Esophagus muscularis mucosa (tissue), 4 donors: Measurements from ENCODE around the gene COL4A1. TPM values are rescaled to one million over a fixed set of nuclear protein-coding genes. Genes with fewer than 3 reads are reported as not detected.

Source experiments
- DNase-seq: peaks from one replicate; pipeline ENCODE4 v3.0.0-alpha.2; 2017; ENCODE audit errors: extremely low spot score
- H3K27ac ChIP-seq, 4 donors: fragments of 200-600 bp; sonication (generic); replicated peaks in 1 of 4; 1 replicate in 3 of 4; 2 replicates in 1 of 4; pipeline ENCODE4 v1.5.1; 2016 to 2019; ENCODE audit warnings: mild to moderate bottlenecking in 1 of 4
- H3K27me3 ChIP-seq, 4 donors: fragments of 200-600 bp; sonication (generic); one replicate each; pipeline versions ENCODE4 v1.5.1 to v1.6.0; 2016 to 2019
- H3K36me3 ChIP-seq, 4 donors: fragments of 200-600 bp; sonication (generic); one replicate each; pipeline ENCODE4 v1.5.1; 2016 to 2019
- H3K4me1 ChIP-seq, 4 donors: fragments of 200-600 bp; sonication (generic); one replicate each; pipeline ENCODE4 v1.5.1; 2016 to 2019
- H3K4me3 ChIP-seq, 4 donors: fragments of 200-600 bp; sonication (generic); 1 replicate in 2 of 4; 2 replicates in 2 of 4; pipeline ENCODE4 v1.5.1; 2016 to 2019; ENCODE audit warnings: mild to moderate bottlenecking in 4 of 4, moderate library complexity in 1 of 4
- H3K9me3 ChIP-seq, 4 donors: fragments of 200-600 bp; sonication (generic); 1 replicate in 3 of 4; 2 replicates in 1 of 4; pipeline ENCODE4 v1.5.1; 2016 to 2019
- EP300 ChIP-seq: sonication (generic); formaldehyde crosslinking; IDR thresholded peaks from one replicate; pipeline ENCODE4 v1.6.1; 2017; ENCODE audit warnings: antibody characterized with exemption
- POLR2A ChIP-seq: fragments of 450-650 bp; IDR thresholded peaks from one replicate; pipeline ENCODE4 v1.6.1; 2017; ENCODE audit warnings: antibody characterized with exemption, moderate library complexity, mild to moderate bottlenecking, low read depth
- POLR2AphosphoS5 ChIP-seq, 2 donors: sonication (generic); formaldehyde crosslinking; IDR thresholded peaks; one replicate each; pipeline ENCODE4 v1.6.1; 2017; ENCODE audit warnings: antibody characterized with exemption in 2 of 2
- WGBS: methylation state at CpG from one replicate; pipeline ENCODE4 v1.1.5; 2018; 5-methylcytosine and 5-hydroxymethylcytosine counted together
- intact Hi-C: fragments of 100-400 bp; cut with DNase I; formaldehyde crosslinking; loops from one replicate; pipeline ENCODE4 v1.15.1; 2023
- total RNA-seq, 4 donors: library from RNA; depleted of rRNA; stranded (reverse); fragments of >200 nt; gene quantifications; one replicate each; pipeline versions ENCODE4 v1.1.0 to v1.2.1, GENCODE V29; 2016
- TF ChIP-seq, protein P1 (sequence below), 3 experiments: fragments of 200-600 bp in 2 of 3; fragments of 450-650 bp in 1 of 3; sonication (generic) in 2 of 3; IDR thresholded peaks; one replicate each; pipeline ENCODE4 v1.5.1; 2017 to 2019; ENCODE audit warnings: antibody characterized with exemption in 3 of 3, mild to moderate bottlenecking in 2 of 3, moderate library complexity in 1 of 3

COL4A1 gene
- total RNA-seq, 4 donors from 2014 or later = 328 to 578 (median 405) TPM

DNA sequence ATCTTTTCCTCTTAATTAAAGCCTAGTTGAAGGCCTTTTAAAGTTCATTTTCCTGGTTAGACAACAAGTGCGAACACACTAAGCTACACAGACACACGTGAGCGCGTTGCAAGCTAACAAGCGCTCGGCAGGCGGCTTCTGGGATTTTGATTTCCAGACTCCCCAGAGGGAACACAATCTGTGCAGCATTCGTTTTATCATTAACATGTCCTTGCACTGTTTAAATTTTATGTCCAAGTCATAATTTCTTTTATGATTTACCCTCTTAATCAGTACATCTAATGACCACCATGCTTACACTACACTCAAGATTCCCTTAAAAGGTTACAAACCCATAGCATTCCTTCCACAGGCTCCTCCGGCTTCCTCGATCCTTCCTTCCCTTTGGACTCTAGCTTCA lies 16.8 kb downstream of the COL4A1 start:
- Histone ChIP-seq H3K36me3 (peaks cover 0 to 18% (median 11%) of the 10 kb centered on the region in 4 donors), H3K4me1 (peaks cover 54 to 94% (median 83%) of the 10 kb centered on the region in 4 donors), H3K9me3 (no peaks in the 10 kb centered on the region), H3K4me3 (no peak overlapping the region), H3K27me3 (no peaks in the 10 kb centered on the region), H3K27ac (peak overlapping the region; percentile 73 to 99 (median 78))
- TF ChIP-seq EP300 = no peak
- TF ChIP-seq POLR2A = no peak
- no peak for TF ChIP-seq POLR2AphosphoS5 (IDR thresholded peaks at IDR 0.05)
- TF ChIP-seq, protein P1, sequence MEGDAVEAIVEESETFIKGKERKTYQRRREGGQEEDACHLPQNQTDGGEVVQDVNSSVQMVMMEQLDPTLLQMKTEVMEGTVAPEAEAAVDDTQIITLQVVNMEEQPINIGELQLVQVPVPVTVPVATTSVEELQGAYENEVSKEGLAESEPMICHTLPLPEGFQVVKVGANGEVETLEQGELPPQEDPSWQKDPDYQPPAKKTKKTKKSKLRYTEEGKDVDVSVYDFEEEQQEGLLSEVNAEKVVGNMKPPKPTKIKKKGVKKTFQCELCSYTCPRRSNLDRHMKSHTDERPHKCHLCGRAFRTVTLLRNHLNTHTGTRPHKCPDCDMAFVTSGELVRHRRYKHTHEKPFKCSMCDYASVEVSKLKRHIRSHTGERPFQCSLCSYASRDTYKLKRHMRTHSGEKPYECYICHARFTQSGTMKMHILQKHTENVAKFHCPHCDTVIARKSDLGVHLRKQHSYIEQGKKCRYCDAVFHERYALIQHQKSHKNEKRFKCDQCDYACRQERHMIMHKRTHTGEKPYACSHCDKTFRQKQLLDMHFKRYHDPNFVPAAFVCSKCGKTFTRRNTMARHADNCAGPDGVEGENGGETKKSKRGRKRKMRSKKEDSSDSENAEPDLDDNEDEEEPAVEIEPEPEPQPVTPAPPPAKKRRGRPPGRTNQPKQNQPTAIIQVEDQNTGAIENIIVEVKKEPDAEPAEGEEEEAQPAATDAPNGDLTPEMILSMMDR (IDR thresholded peaks at IDR 0.05) = peak in 1 of 3 experiments; percentile 8
- intact Hi-C loops = no loop called here
- WGBS = 72% methylated on average over 10 of the region's 10 CpGs
- no peak for DNase-seq

DNA sequence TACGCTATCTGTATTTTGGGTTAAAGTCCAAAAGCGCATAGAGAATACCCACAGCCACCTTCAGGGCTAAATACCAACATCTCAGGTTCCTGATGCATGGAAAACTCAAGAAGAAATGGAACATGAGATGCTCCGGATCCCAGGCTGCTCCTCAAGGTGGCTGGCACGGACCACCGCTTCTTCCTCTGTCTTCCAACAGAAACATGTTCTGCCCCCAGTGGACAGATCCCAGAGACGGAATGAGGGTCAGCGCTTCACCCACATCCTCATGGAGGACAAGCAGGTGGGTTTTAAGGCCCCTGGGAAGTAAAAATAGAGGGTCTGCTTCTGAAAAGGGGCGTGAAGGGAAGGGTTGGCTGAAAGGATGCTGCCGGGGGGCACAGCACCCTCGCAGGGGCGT lies 17.3 kb downstream of the COL4A1 start:
- Histone ChIP-seq H3K4me1 (peaks cover 54 to 95% (median 83%) of the 10 kb centered on the region in 4 donors), H3K4me3 (no peak overlapping the region), H3K9me3 (no peaks in the 10 kb centered on the region), H3K27me3 (no peaks in the 10 kb centered on the region), H3K27ac (peak overlapping the region; percentile 73 to 99 (median 78)), H3K36me3 (peaks cover 0 to 18% (median 11%) of the 10 kb centered on the region in 4 donors)
- no peak for TF ChIP-seq POLR2A
- TF ChIP-seq, protein P1 (IDR thresholded peaks at IDR 0.05) = peak in 1 of 3 experiments; percentile 10
- no peak for TF ChIP-seq EP300
- TF ChIP-seq POLR2AphosphoS5 (IDR thresholded peaks at IDR 0.05) = no peak
- intact Hi-C loops = no loop called here
- WGBS = 76% methylated on average over 11 of the region's 11 CpGs
- no peak for DNase-seq

DNA sequence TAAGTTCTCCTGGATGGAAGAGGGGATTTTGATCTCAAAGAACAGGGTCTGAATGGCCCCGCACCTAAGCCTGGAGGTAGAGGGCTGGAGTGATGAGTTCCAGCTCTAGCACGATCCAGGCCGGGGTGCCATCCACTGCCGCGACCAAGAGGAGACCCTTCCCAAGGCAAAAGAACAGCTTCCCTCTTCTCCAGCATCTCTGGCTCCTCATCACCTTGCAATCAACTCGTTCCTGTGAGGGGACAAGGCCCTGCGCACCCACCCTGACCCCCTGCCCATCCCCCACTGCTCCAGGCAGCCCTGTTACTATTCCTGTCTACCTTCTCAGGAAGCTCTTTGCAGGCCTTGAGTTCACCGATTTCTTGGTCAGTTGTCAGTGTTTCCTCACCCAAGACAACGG lies 17.8 kb downstream of the COL4A1 start:
- 89% methylated on average over 7 of the region's 9 CpGs for WGBS
- Histone ChIP-seq H3K4me3 (no peak overlapping the region), H3K27ac (peak overlapping the region; percentile 73 to 99 (median 78)), H3K9me3 (no peaks in the 10 kb centered on the region), H3K27me3 (no peaks in the 10 kb centered on the region), H3K4me1 (peaks cover 54 to 95% (median 83%) of the 10 kb centered on the region in 4 donors), H3K36me3 (peaks cover 0 to 18% (median 11%) of the 10 kb centered on the region in 4 donors)
- TF ChIP-seq EP300 (no peak), POLR2A (no peak), POLR2AphosphoS5 (IDR thresholded peaks at IDR 0.05) (no peak)
- TF ChIP-seq, protein P1 (IDR thresholded peaks at IDR 0.05) = no peak
- no peak for DNase-seq
- intact Hi-C loops = no loop called here

DNA sequence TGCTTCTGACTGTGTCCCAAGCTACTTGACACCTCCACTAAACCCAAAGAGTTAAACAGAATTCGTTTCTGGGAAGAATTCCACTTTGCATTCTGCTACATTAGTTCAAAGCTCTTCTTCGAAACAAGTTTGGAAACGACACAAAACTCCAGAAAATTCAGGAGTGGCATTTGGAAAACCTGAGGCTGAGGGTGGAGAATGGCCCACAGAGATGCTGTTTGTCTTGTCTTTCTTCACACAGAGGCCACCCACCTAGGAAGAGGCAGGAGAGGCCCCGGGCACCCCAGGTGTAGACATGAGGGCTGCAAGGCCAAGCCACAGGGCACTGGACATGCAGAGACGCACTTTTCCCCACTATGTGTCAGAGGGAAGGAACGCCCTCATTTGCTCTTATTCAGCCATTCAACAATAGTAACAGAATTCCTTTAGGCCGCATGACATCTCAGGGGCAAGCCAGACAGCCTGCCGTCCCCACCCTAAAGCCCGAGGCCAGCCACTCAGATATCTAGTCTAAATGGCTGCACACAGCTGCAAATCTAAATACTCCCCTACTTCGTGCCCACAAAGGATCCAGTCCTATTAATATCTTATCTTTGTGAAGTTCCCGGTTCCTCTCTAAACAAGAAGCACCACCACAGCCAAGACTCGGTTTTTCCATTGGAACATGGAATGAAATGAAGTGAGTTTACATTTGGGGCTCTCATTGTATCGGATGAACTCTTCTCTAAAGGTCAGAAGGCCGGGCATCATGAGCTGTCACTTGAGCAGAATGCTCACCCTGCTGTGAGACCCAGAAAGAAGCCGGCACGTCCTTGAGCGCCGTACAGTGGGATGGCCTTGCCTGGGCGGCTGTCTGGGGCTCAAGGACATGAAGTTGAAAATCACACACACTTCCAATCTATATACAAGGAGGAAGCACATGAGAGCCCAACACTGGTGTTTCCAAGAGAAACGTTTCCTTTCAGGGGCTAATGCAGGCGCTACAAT lies 19.8 kb downstream of the COL4A1 start:
- TF ChIP-seq POLR2A (no peak), POLR2AphosphoS5 (IDR thresholded peaks at IDR 0.05) (peak in 1 of 2 donors; percentile 10)
- DNase-seq = no peak
- Histone ChIP-seq H3K36me3 (peaks cover 0 to 18% (median 11%) of the 10 kb centered on the region in 4 donors), H3K9me3 (no peaks in the 10 kb centered on the region), H3K4me3 (no peak overlapping the region), H3K4me1 (peaks cover 55 to 95% (median 84%) of the 10 kb centered on the region in 4 donors), H3K27ac (peak overlapping the region; percentile 52 to 99 (median 74)), H3K27me3 (no peaks in the 10 kb centered on the region)
- 58% methylated on average over 21 of the region's 21 CpGs for WGBS
- intact Hi-C loops = no loop called here

DNA sequence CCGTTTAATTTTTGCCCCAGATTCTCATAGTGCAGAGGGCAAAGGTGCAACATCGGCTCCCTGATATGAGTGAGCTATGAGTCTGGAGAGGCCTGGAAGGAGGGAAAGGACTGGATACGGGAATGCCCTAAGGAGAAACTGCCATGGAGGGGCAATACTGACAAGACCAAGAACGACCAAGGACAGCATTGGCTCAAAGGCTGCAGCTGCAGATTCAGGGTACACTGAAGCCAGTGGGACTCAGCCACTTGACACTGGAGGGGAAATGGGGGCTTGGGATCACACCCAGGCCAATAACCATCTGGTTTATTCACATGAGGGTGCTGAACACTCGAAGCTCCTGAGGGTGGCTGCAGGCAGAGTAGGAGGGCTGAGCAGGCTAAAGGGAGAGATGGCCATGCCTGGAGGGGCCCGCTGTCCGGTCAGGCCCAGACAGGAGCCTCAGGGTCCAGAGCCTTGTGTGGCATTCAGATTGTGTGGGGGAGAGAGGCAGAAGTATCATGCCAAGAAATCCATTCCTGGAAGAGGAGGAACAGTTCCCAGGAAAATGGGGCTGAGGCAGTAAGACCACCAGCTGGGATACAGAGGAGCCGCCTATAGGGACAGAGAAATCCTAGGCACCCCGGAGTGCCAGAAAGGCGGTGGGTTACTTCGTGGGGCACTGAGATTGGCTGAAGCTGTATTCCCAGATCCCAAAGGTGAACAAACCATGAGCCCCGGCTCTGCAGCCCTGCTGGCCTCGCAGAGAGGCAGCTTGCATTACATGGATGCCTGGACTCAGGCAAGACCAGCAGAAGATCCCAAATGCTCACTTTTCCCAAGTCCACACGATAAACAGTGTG lies 20.7 kb downstream of the COL4A1 start:
- no peaks in the 10 kb centered on the region for H3K9me3 ChIP-seq
- H3K4me1 ChIP-seq = peaks cover 64 to 95% (median 89%) of the 10 kb centered on the region in 4 donors
- no peaks in the 10 kb centered on the region for H3K27me3 ChIP-seq
- H3K4me3 ChIP-seq = no peak overlapping the region
- intact Hi-C loops = no loop called here
- peak overlapping the region; percentile 52 to 99 (median 74) for H3K27ac ChIP-seq
- peaks cover 0 to 18% (median 11%) of the 10 kb centered on the region in 4 donors for H3K36me3 ChIP-seq
- TF ChIP-seq POLR2AphosphoS5 (IDR thresholded peaks at IDR 0.05) = no peak
- DNase-seq = no peak
- WGBS = 76% methylated on average over 14 of the region's 14 CpGs
